Motor neuron (in vitro differentiated cells): ENCODE measurements around the gene HMGN3. TPM values are rescaled to one million over a fixed set of nuclear protein-coding genes. Genes with fewer than 3 reads are reported as not detected.

ENCODE experiments used
- ATAC-seq, 8 experiments: fragments of 200-7000 bp; cut with Tn5 transposase; replicated peaks in 6 of 8; 2 replicates each; pipeline ENCODE4 v1.8.0; 2021; ENCODE audit warnings: mild to moderate bottlenecking in 8 of 8, moderate library complexity in 8 of 8
- H3K27ac ChIP-seq, 2 donors: fragments of 250-450 bp; sonication (Bioruptor Pico); 2 replicates each; pipeline ENCODE4 v1.9.0; 2021; ENCODE audit warnings: antibody characterized with exemption in 2 of 2, mild to moderate bottlenecking in 2 of 2, moderate library complexity in 1 of 2
- H3K4me1 ChIP-seq, 2 donors: fragments of 250-450 bp; sonication (Bioruptor Pico); replicated peaks in 1 of 2; 2 replicates each; pipeline ENCODE4 v1.6.1; 2021; ENCODE audit warnings: antibody characterized with exemption in 2 of 2, mild to moderate bottlenecking in 2 of 2, moderate library complexity in 1 of 2
- H3K4me3 ChIP-seq, 5 donors: fragments of 250-450 bp; sonication (Bioruptor Pico); 2 replicates each; pipeline ENCODE4 v1.9.0; 2021; ENCODE audit warnings: antibody characterized with exemption in 5 of 5, mild to moderate bottlenecking in 5 of 5, moderate library complexity in 4 of 5
- WGBS, 10 experiments: fragments of 450-650 bp; shearing (Covaris generic); methylation state at CpG; one replicate each; pipeline ENCODE4 v1.0.0; 2022; 5-methylcytosine and 5-hydroxymethylcytosine counted together
- in situ Hi-C, 9 experiments: fragments of 400-800 bp; cut with MboI; loops; one replicate each; pipeline ENCODE4 v1.15.0; 2021; ENCODE audit warnings: low sequenced_read_pairs in 9 of 9, low pct_unique_long_range_greater_than_20kb in 2 of 9; ENCODE audit not compliant: unreplicated experiment in 9 of 9
- total RNA-seq, 8 experiments: library from RNA; unstranded; fragments of 300-600 nt; gene quantifications; 2 replicates each; pipeline versions ENCODE4 v1.2.3 to v1.2.4, GENCODE V29; 2022

Gene HMGN3
- total RNA-seq, 8 experiments from 2014 or later, result 69.5 to 172 (median 120) TPM

GRCh38 chr6:79158856-79159516, 75.5 kb downstream of the HMGN3 start:
- ATAC-seq, result no peak
- in situ Hi-C loops, result no loop called here
- no peak overlapping the region for H3K27ac ChIP-seq
- no peaks in the 10 kb centered on the region for H3K4me1 ChIP-seq
- H3K4me3 ChIP-seq, result no peak overlapping the region
- WGBS, 10 experiments, result 67 to 100% (median 76%) methylated on average over 1 to 5 of the region's 5 CpGs; no CpG with 5 or more reads in 1 of the 10 experiments

- in situ Hi-C loops, result no loop called here
- Histone ChIP-seq H3K4me3 (no peak overlapping the region), H3K4me1 (no peaks in the 10 kb centered on the region), H3K27ac (no peak overlapping the region)
- 39 to 100% (median 80%) methylated on average over 1 to 3 of the region's 3 CpGs; no CpG with 5 or more reads in 1 of the 10 experiments for WGBS, 10 experiments
- no peak for ATAC-seq
Observed at GRCh38 chr6:79157961-79158644, 76.4 kb downstream of the HMGN3 start.

- no peak overlapping the region for H3K27ac ChIP-seq
- in situ Hi-C loops, result no loop called here
- H3K4me1 ChIP-seq, result peaks cover 0 to 3% of the 10 kb centered on the region in 2 donors
- 7 to 100% (median 31%) methylated on average over 1 to 5 of the region's 5 CpGs; no CpG with 5 or more reads in 1 of the 10 experiments for WGBS, 10 experiments
- ATAC-seq, result peak in 3 of 8 experiments; percentile 28 to 100 (median 58)
- H3K4me3 ChIP-seq, result no peak overlapping the region
Observed at GRCh38 chr6:79152269-79152737, 82.2 kb downstream of the HMGN3 start.

Other genes starting within 250 kb of the HMGN3 start
- gene PHIP, start 156.4 kb downstream of the HMGN3 start, total RNA-seq, result 10 to 100 TPM; 19.0 to 53.6 (median 42.5) TPM